OCI-LY7 (cell line): ENCODE results near the gene C12orf42. TPM values are rescaled to one million over a fixed set of nuclear protein-coding genes. Genes with fewer than 3 reads are reported as not detected.

ENCODE experiments used
- BruUV-seq: library from RNA; stranded (reverse); fragments of 400-500 nt; replicated peaks from 2 replicates; lab custom pipeline; 2021; lab: Mats Ljungman, UMichigan
- CTCF ChIA-PET: fragments of 300-600 bp; sonication (Branson Sonifier 250); formaldehyde crosslinking; loops from one replicate; lab custom pipeline; 2022; ENCODE audit warnings: antibody characterized with exemption; ENCODE audit not compliant: unreplicated experiment; lab: Charles Lee
- POLR2A ChIA-PET: fragments of 300-600 bp; sonication (Branson Sonifier 250); formaldehyde crosslinking; loops from one replicate; lab custom pipeline; 2022; ENCODE audit warnings: antibody characterized with exemption; lab: Charles Lee
- DNase-seq: peaks from one replicate; pipeline ENCODE4 v3.0.0-alpha.2; 2015; ENCODE audit warnings: low spot score
- H2AFZ ChIP-seq: fragments of 200-600 bp; sonication (generic), shearing (Covaris generic); 2 replicates; pipeline ENCODE4 v1.6.1; 2014; ENCODE audit warnings: mild to moderate bottlenecking, antibody characterized with exemption, low read length, moderate library complexity
- H3K27ac ChIP-seq: fragments of 200-600 bp; sonication (generic); 2 replicates; pipeline ENCODE4 v1.5.1; 2014; ENCODE audit warnings: mixed run types, low read depth, mild to moderate bottlenecking, moderate library complexity, low read length, inconsistent platforms; ENCODE audit not compliant: poor library complexity, severe bottlenecking
- H3K36me3 ChIP-seq: fragments of 200-600 bp; sonication (generic); 2 replicates; pipeline ENCODE4 v1.6.1; 2014; ENCODE audit warnings: mild to moderate bottlenecking, antibody characterized with exemption, low read length, moderate library complexity, mixed read lengths; ENCODE audit not compliant: insufficient read depth
- H3K4me1 ChIP-seq: fragments of 200-600 bp; sonication (generic); 2 replicates; pipeline ENCODE4 v1.5.1; 2014; ENCODE audit warnings: mild to moderate bottlenecking, low read length; ENCODE audit not compliant: insufficient read depth, poor library complexity, severe bottlenecking
- H3K4me2 ChIP-seq: fragments of 200-600 bp; sonication (generic); 2 replicates; pipeline ENCODE4 v1.6.1; 2014; ENCODE audit warnings: mild to moderate bottlenecking, low read length
- H3K4me3 ChIP-seq: fragments of 200-600 bp; sonication (generic); 2 replicates; pipeline ENCODE4 v1.5.1; 2014; ENCODE audit warnings: mild to moderate bottlenecking, low read depth, low read length; ENCODE audit not compliant: poor library complexity, severe bottlenecking
- H3K79me2 ChIP-seq: fragments of 200-600 bp; sonication (generic); 2 replicates; pipeline ENCODE4 v1.6.1; 2016; ENCODE audit warnings: low read depth, mild to moderate bottlenecking, low read length, moderate library complexity, mixed read lengths; ENCODE audit not compliant: insufficient read depth
- H3K9me2 ChIP-seq: fragments of 200-600 bp; sonication (generic); 2 replicates; pipeline ENCODE4 v1.6.1; 2016; ENCODE audit warnings: mild to moderate bottlenecking, low read length, mixed read lengths; ENCODE audit not compliant: insufficient read depth
- H3K9me3 ChIP-seq: fragments of 200-600 bp; sonication (generic); 2 replicates; pipeline ENCODE4 v1.6.1; 2014; ENCODE audit warnings: mild to moderate bottlenecking, mixed run types, low read length, mixed read lengths
- H4K20me1 ChIP-seq: fragments of 200-600 bp; sonication (generic); 2 replicates; pipeline ENCODE4 v1.6.1; 2014; ENCODE audit warnings: mild to moderate bottlenecking, antibody characterized with exemption, low read length, moderate library complexity, mixed read lengths; ENCODE audit not compliant: insufficient read depth
- EZH2phosphoT487 ChIP-seq: fragments of 200-600 bp; sonication (generic); IDR thresholded peaks from 2 replicates; pipeline ENCODE4 v1.6.1; 2018; ENCODE audit warnings: low read depth, borderline replicate concordance, mild to moderate bottlenecking, mixed run types, antibody characterized with exemption, low read length, moderate library complexity, mixed read lengths
- intact Hi-C: fragments of 100-400 bp; cut with micrococcal nuclease; formaldehyde crosslinking; loops from one replicate; pipeline ENCODE4 v1.10.0; 2022; ENCODE audit not compliant: unreplicated experiment
- total RNA-seq, 2 experiments: library from RNA; depleted of rRNA in 1 of 2; stranded (reverse); fragments of >200 nt in 1 of 2; shearing (Covaris generic) in 1 of 2; gene quantifications; 2 replicates each; pipeline ENCODE4 v1.2.3, GENCODE V29; 2014 to 2022
- TF ChIP-seq, protein P1 (sequence below): fragments of 200-600 bp; sonication (generic); conservative IDR thresholded peaks from 2 replicates; pipeline ENCODE4 v1.5.1; 2014; ENCODE audit warnings: mild to moderate bottlenecking, antibody characterized with exemption, low read length, moderate library complexity, mixed read lengths

Gene C12orf42
- total RNA-seq, 2 experiments from 2014 or later, result 1.2 TPM; not detected in 1

DNA sequence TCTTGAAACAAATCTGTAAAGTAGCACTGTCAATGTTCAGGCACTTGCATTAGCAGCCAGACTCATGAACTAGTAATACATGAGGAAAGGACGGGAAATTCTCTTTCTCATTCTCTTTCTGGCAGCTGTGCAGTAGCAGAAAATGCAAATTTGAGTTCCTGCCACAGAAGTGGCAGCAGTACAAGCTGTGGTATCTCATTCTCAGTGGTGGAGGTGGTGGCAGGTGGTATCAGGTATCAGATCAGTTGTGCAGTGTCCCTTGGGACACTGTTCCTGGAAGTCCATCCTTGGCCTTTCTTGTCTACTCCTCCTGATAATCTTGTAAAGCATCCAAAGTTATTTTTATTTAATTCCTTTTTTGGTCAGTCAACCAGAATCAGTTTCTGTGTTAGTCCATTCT, 103.0 kb downstream of the C12orf42 start:
- peaks cover 5% of the 10 kb centered on the region for H3K4me1 ChIP-seq
- H3K4me3 ChIP-seq, result no peak overlapping the region
- H3K4me2 ChIP-seq, result no peak overlapping the region
- no peaks in the 10 kb centered on the region for H3K79me2 ChIP-seq
- no peak for TF ChIP-seq EZH2phosphoT487
- TF ChIP-seq, protein P1, sequence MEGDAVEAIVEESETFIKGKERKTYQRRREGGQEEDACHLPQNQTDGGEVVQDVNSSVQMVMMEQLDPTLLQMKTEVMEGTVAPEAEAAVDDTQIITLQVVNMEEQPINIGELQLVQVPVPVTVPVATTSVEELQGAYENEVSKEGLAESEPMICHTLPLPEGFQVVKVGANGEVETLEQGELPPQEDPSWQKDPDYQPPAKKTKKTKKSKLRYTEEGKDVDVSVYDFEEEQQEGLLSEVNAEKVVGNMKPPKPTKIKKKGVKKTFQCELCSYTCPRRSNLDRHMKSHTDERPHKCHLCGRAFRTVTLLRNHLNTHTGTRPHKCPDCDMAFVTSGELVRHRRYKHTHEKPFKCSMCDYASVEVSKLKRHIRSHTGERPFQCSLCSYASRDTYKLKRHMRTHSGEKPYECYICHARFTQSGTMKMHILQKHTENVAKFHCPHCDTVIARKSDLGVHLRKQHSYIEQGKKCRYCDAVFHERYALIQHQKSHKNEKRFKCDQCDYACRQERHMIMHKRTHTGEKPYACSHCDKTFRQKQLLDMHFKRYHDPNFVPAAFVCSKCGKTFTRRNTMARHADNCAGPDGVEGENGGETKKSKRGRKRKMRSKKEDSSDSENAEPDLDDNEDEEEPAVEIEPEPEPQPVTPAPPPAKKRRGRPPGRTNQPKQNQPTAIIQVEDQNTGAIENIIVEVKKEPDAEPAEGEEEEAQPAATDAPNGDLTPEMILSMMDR, result no peak
- intact Hi-C loops, result no loop called here
- no peaks in the 10 kb centered on the region for H3K36me3 ChIP-seq
- peak; percentile 40 for DNase-seq
- CTCF ChIA-PET, result no interaction called here
- no TSS peak for BruUV-seq
- no peak overlapping the region for H2AFZ ChIP-seq
- POLR2A ChIA-PET, result interaction anchor here (0.7 kb wide), 1 partner anchor 108 kb away, joined by 3 read pairs; no protein-coding TSS in a partner anchor
- no peaks in the 10 kb centered on the region for H3K9me2 ChIP-seq
- no peaks in the 10 kb centered on the region for H4K20me1 ChIP-seq
- H3K9me3 ChIP-seq, result no peaks in the 10 kb centered on the region
- H3K27ac ChIP-seq, result no peak overlapping the region

DNA sequence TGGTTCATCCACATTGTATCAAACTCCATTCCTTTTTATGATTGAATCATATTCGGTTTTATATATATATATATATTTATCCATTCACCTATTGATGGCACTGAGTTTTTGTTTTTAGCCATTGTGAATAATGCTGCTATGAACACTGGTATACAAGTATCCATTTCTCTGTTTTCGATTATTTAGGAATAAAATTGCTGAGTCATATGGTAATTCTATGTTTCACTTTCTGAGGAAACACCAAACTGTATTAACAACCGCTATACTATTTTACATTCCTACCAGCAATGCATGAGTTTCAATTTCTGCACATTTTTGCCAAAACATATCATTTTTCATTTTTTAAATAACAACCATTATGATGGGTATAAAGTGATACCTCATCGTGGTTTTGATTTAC, 104.7 kb downstream of the C12orf42 start:
- POLR2A ChIA-PET, result no interaction called here
- no TSS peak for BruUV-seq

GRCh38 chr12:103387385-103387784, 108.4 kb downstream of the C12orf42 start:
- no peak overlapping the region for H3K27ac ChIP-seq
- peaks cover under 1% of the 10 kb centered on the region for H3K4me1 ChIP-seq
- H3K9me2 ChIP-seq, result no peaks in the 10 kb centered on the region
- H2AFZ ChIP-seq, result no peak overlapping the region
- CTCF ChIA-PET, result no interaction called here
- no peaks in the 10 kb centered on the region for H3K79me2 ChIP-seq
- DNase-seq, result no peak
- POLR2A ChIA-PET, result no interaction called here
- H3K9me3 ChIP-seq, result no peaks in the 10 kb centered on the region
- H4K20me1 ChIP-seq, result no peaks in the 10 kb centered on the region
- no TSS peak for BruUV-seq
- TF ChIP-seq EZH2phosphoT487, result no peak
- TF ChIP-seq, protein P1, result no peak
- no peak overlapping the region for H3K4me3 ChIP-seq
- H3K36me3 ChIP-seq, result no peaks in the 10 kb centered on the region
- intact Hi-C loops, result no loop called here
- no peak overlapping the region for H3K4me2 ChIP-seq

More for the DNA sequence above, 104.7 kb downstream of the C12orf42 start:
- CTCF ChIA-PET, result no interaction called here
- H3K27ac ChIP-seq, result no peak overlapping the region
- H3K36me3 ChIP-seq, result no peaks in the 10 kb centered on the region
- H3K4me1 ChIP-seq, result peaks cover 5% of the 10 kb centered on the region
- H3K9me2 ChIP-seq, result no peaks in the 10 kb centered on the region
- H3K4me3 ChIP-seq, result no peak overlapping the region
- no peaks in the 10 kb centered on the region for H3K79me2 ChIP-seq
- no peak for DNase-seq
- no peak overlapping the region for H3K4me2 ChIP-seq
- intact Hi-C loops, result no loop called here
- H2AFZ ChIP-seq, result no peak overlapping the region
- no peaks in the 10 kb centered on the region for H3K9me3 ChIP-seq
- no peaks in the 10 kb centered on the region for H4K20me1 ChIP-seq
- TF ChIP-seq, protein P1, result no peak
- no peak for TF ChIP-seq EZH2phosphoT487
